ENCODE measurements around the gene ZDHHC14.

DNA sequence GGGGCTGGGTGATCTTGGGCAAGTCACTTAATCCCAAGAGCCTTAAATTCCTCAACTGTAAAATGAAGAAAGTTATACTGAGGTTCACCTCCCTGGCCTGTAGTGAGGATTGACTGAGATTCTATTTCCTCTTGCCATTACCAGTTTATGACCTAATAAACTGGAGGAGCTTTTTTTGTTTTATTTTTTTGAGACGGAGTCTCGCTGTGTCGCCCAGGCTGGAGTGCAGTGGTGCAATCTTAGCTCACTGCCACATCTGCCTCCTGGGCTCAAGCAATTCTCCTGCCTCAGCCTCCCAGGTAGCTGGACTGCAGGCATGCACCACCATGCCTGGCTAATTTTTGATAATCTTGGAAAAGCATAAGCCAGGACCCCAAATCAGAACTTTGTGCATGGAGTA is 280.7 kb downstream of the ZDHHC14 start:
- TF ChIP-seq, protein P1, sequence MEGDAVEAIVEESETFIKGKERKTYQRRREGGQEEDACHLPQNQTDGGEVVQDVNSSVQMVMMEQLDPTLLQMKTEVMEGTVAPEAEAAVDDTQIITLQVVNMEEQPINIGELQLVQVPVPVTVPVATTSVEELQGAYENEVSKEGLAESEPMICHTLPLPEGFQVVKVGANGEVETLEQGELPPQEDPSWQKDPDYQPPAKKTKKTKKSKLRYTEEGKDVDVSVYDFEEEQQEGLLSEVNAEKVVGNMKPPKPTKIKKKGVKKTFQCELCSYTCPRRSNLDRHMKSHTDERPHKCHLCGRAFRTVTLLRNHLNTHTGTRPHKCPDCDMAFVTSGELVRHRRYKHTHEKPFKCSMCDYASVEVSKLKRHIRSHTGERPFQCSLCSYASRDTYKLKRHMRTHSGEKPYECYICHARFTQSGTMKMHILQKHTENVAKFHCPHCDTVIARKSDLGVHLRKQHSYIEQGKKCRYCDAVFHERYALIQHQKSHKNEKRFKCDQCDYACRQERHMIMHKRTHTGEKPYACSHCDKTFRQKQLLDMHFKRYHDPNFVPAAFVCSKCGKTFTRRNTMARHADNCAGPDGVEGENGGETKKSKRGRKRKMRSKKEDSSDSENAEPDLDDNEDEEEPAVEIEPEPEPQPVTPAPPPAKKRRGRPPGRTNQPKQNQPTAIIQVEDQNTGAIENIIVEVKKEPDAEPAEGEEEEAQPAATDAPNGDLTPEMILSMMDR (conservative IDR thresholded peaks at IDR 0.05; ENCODE audit: low read depth, low read length), result no peak
- TF ChIP-seq EZH2 (IDR thresholded peaks at IDR 0.05; ENCODE audit: borderline replicate concordance, low read depth, low read length, poor library complexity, severe bottlenecking), result no peak

All from A673 (cell line).